Measurements from ENCODE around the gene PMM2. TPM values are rescaled to one million over a fixed set of nuclear protein-coding genes. Genes with fewer than 3 reads are reported as not detected.

The PMM2 gene
- total and polyA plus RNA-seq, 2 donors (not counting 3 experiments of a cell fraction or from before 2014, with no cell fraction given) = 29.0 to 61.3 TPM

GRCh38 chr16:8831450-8831849, 33.8 kb downstream of the PMM2 start:
- TF ChIP-seq GATA2 (IDR thresholded peaks at IDR 0.05; ENCODE audit: insufficient read depth, insufficient read length, low read depth, low read length) = no peak
- TF ChIP-seq CTCF (IDR thresholded peaks at IDR 0.05; ENCODE audit: extremely low read depth in 1 of 2, insufficient read depth in 1 of 2, low read depth in 1 of 2, low read length in 2 of 2) = no peak
- no peak for TF ChIP-seq MAX (IDR thresholded peaks at IDR 0.05; ENCODE audit: insufficient read depth, insufficient read length)
- TF ChIP-seq EZH2 (IDR thresholded peaks at IDR 0.05; ENCODE audit: borderline replicate concordance, low read depth, low read length, severe bottlenecking) = no peak
- ChIA-PET CTCF (interaction anchor here (1.0 kb wide), 1 partner anchor 49 kb away, joined by 3 read pairs; no protein-coding TSS in a partner anchor), POLR2A (no interaction called here)
- H3K9me3 ChIP-seq (replicated peaks; ENCODE audit: control insufficient read depth, insufficient read depth, low read length) = no peaks in the 10 kb centered on the region
- no peak overlapping the region for H2AFZ ChIP-seq (ENCODE audit: low read depth, low read length)
- H4K20me1 ChIP-seq (replicated peaks; ENCODE audit: control insufficient read depth, extremely low read depth, insufficient read depth, low read length) = no peaks in the 10 kb centered on the region
- no peaks in the 10 kb centered on the region for H3K9me1 ChIP-seq (replicated peaks; ENCODE audit: control insufficient read depth, extremely low read depth, insufficient read depth, low read length)
- no TSS peak for BruUV-seq (replicated peaks)
- FAIRE-seq = no peak
- DNase-seq (ENCODE audit: low read depth, low spot score) = no peak
- peaks cover 5 to 11% of the 10 kb centered on the region in 2 experiments for H3K36me3 ChIP-seq (ENCODE audit: control insufficient read depth in 2 of 2, extremely low read depth in 1 of 2, insufficient read depth in 2 of 2, low read length in 2 of 2)
- H3K27ac ChIP-seq (ENCODE audit: insufficient read depth, low read depth, low read length) = no peak overlapping the region
- no peak overlapping the region for H3K9ac ChIP-seq (replicated peaks; ENCODE audit: extremely low read depth, insufficient read depth, low read length)
- H3K4me2 ChIP-seq (ENCODE audit: insufficient read depth, low read length) = no peak overlapping the region
- peaks cover 15% of the 10 kb centered on the region for H3K79me2 ChIP-seq (ENCODE audit: control insufficient read depth, insufficient read depth, low read length)
- peaks cover 18% of the 10 kb centered on the region for H3K4me1 ChIP-seq (ENCODE audit: control insufficient read depth, extremely low read depth, insufficient read depth, low read length)
- H3K4me3 ChIP-seq (replicated peaks in 1 of 3; ENCODE audit: insufficient read depth in 1 of 3, low read depth in 1 of 3, low read length in 3 of 3) = no peak overlapping the region
- dilution Hi-C loops (cut with MboI; ENCODE audit: extremely low pct_ligation_motif_present, low sequenced_read_pairs) = no loop called here
- no peaks in the 10 kb centered on the region for H3K27me3 ChIP-seq (ENCODE audit: control insufficient read depth in 2 of 2, insufficient read depth in 2 of 2, low read length in 2 of 2)
- intact Hi-C loops (cut with micrococcal nuclease) = no loop called here
